LNCaP clone FGC (cell line): ENCODE results near the gene CEBPE.

Experiments used
- DNase-seq: peaks from one replicate; pipeline ENCODE4 v3.0.0-alpha.2; 2011; ENCODE audit warnings: low read depth
- H3K4me3 ChIP-seq: 2 replicates; pipeline ENCODE4 v1.5.1; 2011; ENCODE audit warnings: mild to moderate bottlenecking, low read depth, low read length, control low read depth
- TF ChIP-seq, protein P1 (sequence below): IDR thresholded peaks from 2 replicates; pipeline ENCODE4 v1.5.1; 2012; ENCODE audit warnings: mild to moderate bottlenecking; ENCODE audit not compliant: control insufficient read depth, insufficient read depth; ENCODE audit errors: extremely low read depth

The CEBPE gene

DNA sequence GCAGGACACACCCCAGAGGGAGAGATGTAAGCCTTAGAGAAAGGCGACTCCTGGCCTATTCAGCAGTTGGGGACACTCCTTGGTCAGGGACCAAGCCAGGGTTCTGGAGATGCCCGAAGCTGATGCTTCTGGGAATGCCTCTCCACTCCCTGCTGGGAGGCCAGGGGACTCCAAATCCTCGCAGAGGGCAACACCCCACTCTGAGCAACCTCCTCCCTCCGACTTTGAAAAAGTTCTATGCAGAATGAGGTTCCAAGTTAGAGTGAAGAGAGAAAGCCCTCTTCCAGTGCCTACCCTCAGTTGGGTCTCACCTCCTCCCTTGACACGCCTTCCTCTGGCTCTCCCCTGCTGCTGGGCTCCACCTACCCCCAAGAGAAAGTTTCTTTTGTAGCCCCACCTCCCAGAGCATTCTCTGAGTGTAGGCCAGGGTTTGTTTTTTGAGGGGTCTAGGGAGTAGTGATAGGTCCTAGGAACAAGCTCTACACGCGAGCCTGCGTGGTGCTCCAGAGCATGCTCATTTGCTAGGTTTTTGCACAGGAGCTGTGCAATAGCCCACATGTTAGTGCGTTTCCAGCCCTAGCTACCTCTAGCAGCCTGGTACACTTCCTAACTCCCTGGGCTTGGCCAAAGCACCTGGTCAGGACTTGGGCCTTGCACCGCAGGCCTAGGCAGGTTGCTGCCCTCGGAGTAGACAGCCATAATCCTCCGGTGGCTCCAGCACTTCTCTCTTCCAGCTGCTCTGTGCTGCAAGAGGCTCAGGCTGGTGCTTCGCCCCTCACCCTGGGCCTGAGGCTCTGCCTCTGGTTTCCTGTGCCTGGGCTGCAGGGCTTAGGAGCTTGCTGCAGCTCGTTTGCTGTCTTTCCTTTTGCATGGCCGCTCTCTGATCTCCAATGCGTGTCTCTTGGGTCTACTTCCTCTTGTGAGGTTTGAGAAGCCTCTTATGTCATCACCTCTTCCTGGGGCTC is 590 bp upstream of the CEBPE start:
- no peak overlapping the region for H3K4me3 ChIP-seq
- TF ChIP-seq, protein P1, sequence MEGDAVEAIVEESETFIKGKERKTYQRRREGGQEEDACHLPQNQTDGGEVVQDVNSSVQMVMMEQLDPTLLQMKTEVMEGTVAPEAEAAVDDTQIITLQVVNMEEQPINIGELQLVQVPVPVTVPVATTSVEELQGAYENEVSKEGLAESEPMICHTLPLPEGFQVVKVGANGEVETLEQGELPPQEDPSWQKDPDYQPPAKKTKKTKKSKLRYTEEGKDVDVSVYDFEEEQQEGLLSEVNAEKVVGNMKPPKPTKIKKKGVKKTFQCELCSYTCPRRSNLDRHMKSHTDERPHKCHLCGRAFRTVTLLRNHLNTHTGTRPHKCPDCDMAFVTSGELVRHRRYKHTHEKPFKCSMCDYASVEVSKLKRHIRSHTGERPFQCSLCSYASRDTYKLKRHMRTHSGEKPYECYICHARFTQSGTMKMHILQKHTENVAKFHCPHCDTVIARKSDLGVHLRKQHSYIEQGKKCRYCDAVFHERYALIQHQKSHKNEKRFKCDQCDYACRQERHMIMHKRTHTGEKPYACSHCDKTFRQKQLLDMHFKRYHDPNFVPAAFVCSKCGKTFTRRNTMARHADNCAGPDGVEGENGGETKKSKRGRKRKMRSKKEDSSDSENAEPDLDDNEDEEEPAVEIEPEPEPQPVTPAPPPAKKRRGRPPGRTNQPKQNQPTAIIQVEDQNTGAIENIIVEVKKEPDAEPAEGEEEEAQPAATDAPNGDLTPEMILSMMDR: no peak
- no peak for DNase-seq

DNA sequence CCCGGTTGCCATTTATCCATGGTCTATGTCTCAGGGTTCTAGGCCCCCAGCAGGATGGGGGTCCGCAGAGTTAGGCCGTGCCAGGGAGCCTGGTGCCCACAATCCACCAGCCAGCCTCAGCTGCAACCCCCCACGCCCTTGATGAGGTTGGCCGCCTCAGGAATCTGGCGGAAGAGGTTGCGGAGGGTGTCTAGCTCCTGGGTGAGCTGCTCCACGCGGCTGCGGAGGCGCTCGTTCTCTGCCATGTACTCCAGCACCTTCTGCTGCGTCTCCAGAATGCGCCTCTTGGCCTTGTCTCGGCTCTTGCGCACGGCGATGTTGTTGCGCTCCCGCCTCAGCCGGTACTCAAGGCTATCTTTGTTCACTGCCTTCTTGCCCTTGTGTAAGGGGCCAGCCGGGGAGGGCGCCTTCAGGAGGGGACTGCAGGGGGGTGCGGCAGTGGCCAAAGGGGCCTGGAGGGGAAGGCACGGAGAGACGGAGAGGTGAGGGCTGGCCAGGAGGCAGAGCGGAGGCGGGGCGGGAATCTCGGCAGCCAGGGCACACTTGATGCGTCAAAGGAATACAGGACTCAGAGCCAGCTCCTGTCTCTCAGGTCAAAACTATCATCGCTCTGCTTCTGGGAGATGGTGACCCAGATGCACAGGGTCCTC is 1.6 kb downstream of the CEBPE start:
- DNase-seq: no peak
- H3K4me3 ChIP-seq: no peak overlapping the region
- TF ChIP-seq, protein P1: no peak

- DNase-seq: no peak
- H3K4me3 ChIP-seq: no peak overlapping the region
- TF ChIP-seq, protein P1: no peak
These were observed 3.1 kb downstream of the CEBPE start for GRCh38 chr14:23115918-23116317.

DNA sequence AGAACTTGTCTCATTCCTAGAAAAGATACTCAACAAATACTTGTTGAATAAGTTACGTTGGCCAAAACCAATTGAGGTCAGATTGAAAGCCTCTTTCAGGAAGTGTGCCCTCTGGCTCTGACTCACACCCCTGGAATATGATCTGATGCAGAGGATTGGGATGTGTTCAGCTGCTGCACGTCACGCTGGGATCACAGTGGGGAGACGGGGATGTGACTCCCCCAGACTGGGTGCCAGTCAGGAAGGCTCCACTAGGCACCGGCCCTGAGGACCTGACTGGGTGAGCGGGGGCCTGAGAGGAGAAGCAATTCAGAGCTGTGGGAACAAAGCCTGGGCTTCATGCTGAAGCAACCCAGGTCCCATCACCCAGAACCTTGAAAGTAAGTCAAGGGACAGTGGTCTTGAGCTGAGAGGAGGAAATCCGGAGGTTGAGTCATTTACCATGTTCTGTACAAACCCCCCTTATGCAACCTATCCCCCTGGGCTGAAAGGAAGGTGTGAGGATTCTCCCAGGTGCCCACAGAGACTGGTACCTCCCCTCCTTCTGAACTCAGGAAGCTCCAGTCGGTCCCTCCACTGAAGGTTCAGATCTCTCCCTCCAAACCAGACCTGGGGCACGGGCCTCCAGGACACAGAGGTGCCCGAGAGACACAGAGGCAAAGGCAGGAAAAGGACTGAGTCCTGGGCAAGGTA is 3.9 kb downstream of the CEBPE start:
- TF ChIP-seq, protein P1: no peak
- H3K4me3 ChIP-seq: no peak overlapping the region
- no peak for DNase-seq

GRCh38 chr14:23114669-23115038 is 4.4 kb downstream of the CEBPE start:
- TF ChIP-seq, protein P1: no peak
- DNase-seq: no peak
- no peak overlapping the region for H3K4me3 ChIP-seq

- TF ChIP-seq, protein P1: no peak
- DNase-seq: no peak
- no peak overlapping the region for H3K4me3 ChIP-seq
These were observed 5.0 kb downstream of the CEBPE start for GRCh38 chr14:23114120-23114458.
